Ecto neural progenitor cell (in vitro differentiated cells): Measurements from ENCODE around the gene OR5H14.

ENCODE experiments used
- DNase-seq: peaks from one replicate; pipeline ENCODE4 v3.0.0-alpha.2; 2018; ENCODE audit warnings: low spot score

OR5H14 gene

GRCh38 chr3:98199020-98199419 lies 51.7 kb downstream of the OR5H14 start:
- DNase-seq = no peak
